H1 (cell line): Measurements from ENCODE around the gene CCDC137. TPM values are rescaled to one million over a fixed set of nuclear protein-coding genes. Genes with fewer than 3 reads are reported as not detected.
A peak's percentile ranks its signal among the peaks of the same experiment; 100 is the strongest.

Experiments used
- CBX8 ChIP-seq: fragments of 300-800, 300-1000 bp; sonication (generic); IDR thresholded peaks from 2 replicates; pipeline ENCODE4 v1.7.1; 2016; ENCODE audit warnings: low read depth, low read length, borderline replicate concordance
- CHD1 ChIP-seq: IDR thresholded peaks from 2 replicates; pipeline ENCODE4 v1.6.1; 2012; ENCODE audit warnings: low read depth, low read length, improper control_type of control experiment
- E2F6 ChIP-seq: IDR thresholded peaks from 2 replicates; pipeline ENCODE4 v1.6.1; 2012; ENCODE audit warnings: inconsistent platforms
- EP300 ChIP-seq, 2 experiments: IDR thresholded peaks; 1 replicate in 1 of 2; 2 replicates in 1 of 2; pipeline ENCODE4 v1.6.1; 2011 to 2012; ENCODE audit warnings: low read depth in 2 of 2, low read length in 2 of 2, mild to moderate bottlenecking in 2 of 2, borderline replicate concordance in 1 of 2, inconsistent platforms in 1 of 2, moderate library complexity in 1 of 2
- EZH2 ChIP-seq: fragments of 200-600 bp; sonication (generic); IDR thresholded peaks from 2 replicates; pipeline ENCODE4 v1.7.1; 2012; ENCODE audit warnings: low read depth, mild to moderate bottlenecking, moderate library complexity, low read length, inconsistent platforms; ENCODE audit not compliant: severe bottlenecking
- HDAC2 ChIP-seq, 2 experiments: fragments of 300-600 bp in 1 of 2; sonication (generic) in 1 of 2; IDR thresholded peaks; 2 replicates each; pipeline ENCODE4 v1.6.1; 2011 to 2012; ENCODE audit warnings: low read depth in 2 of 2, low read length in 2 of 2, mild to moderate bottlenecking in 2 of 2, moderate library complexity in 2 of 2, borderline replicate concordance in 1 of 2, inconsistent platforms in 1 of 2
- MAFK ChIP-seq: IDR thresholded peaks from 2 replicates; pipeline ENCODE4 v1.6.1; 2012; ENCODE audit warnings: low read depth, mild to moderate bottlenecking, improper control_type of control experiment, low read length
- MAX ChIP-seq: IDR thresholded peaks from 2 replicates; pipeline ENCODE4 v1.6.1; 2012; ENCODE audit warnings: inconsistent platforms
- POLR2AphosphoS5 ChIP-seq: IDR thresholded peaks from 2 replicates; pipeline ENCODE4 v1.6.1; 2011; ENCODE audit warnings: low read depth, low read length
- RFX5 ChIP-seq: IDR thresholded peaks from 2 replicates; pipeline ENCODE4 v1.6.1; 2011; ENCODE audit warnings: low read depth, low read length, improper control_type of control experiment, borderline replicate concordance
- RNF2 ChIP-seq: fragments of 200-900, 300-1000 bp; sonication (generic); IDR thresholded peaks from 2 replicates; pipeline ENCODE4 v1.7.1; 2016; ENCODE audit warnings: borderline replicate concordance, low read depth, mild to moderate bottlenecking, antibody characterized with exemption, low read length; ENCODE audit not compliant: poor library complexity, severe bottlenecking; ENCODE audit errors: missing control alignments
- SAP30 ChIP-seq: fragments of 300-600 bp; sonication (generic); IDR thresholded peaks from 2 replicates; pipeline ENCODE4 v1.7.1; 2012; ENCODE audit warnings: low read length, moderate library complexity, mild to moderate bottlenecking, inconsistent platforms; ENCODE audit not compliant: insufficient read depth, insufficient replicate concordance
- SIN3A ChIP-seq, 2 experiments: IDR thresholded peaks in 1 of 2; conservative IDR thresholded peaks in 1 of 2; 2 replicates each; pipeline ENCODE4 v1.6.1; 2011 to 2012; ENCODE audit warnings: low read length in 2 of 2, improper control_type of control experiment in 1 of 2, low read depth in 1 of 2, mild to moderate bottlenecking in 1 of 2
- SP2 ChIP-seq: IDR thresholded peaks from 2 replicates; pipeline ENCODE4 v1.6.1; 2012; ENCODE audit warnings: mild to moderate bottlenecking, low read length, inconsistent platforms
- TAF7 ChIP-seq: optimal IDR thresholded peaks from 2 replicates; pipeline ENCODE3; 2011; ENCODE audit warnings: low read depth, mild to moderate bottlenecking, inconsistent platforms, low read length, moderate library complexity, borderline replicate concordance
- TBP ChIP-seq: IDR thresholded peaks from 2 replicates; pipeline ENCODE4 v1.6.1; 2011; ENCODE audit warnings: low read depth, low read length, improper control_type of control experiment
- TCF12 ChIP-seq: IDR thresholded peaks from 2 replicates; pipeline ENCODE4 v1.6.1; 2011; ENCODE audit warnings: low read depth, mild to moderate bottlenecking, low read length
- USF2 ChIP-seq: IDR thresholded peaks from 2 replicates; pipeline ENCODE4 v1.6.1; 2011; ENCODE audit warnings: low read length, improper control_type of control experiment
- polyA plus RNA-seq, 7 experiments: library from polyadenylated mRNA; depleted of rRNA in 3 of 7; stranded (reverse) in 5 of 7; unstranded in 2 of 7; fragments of >200 nt in 5 of 7; fragments of 200-250 nt in 2 of 7; gene quantifications; 1 replicate in 5 of 7; 2 replicates in 1 of 7; 4 replicates in 1 of 7; pipeline versions ENCODE4 v1.2.1 to v1.2.3, GENCODE V29; 2011 to 2013; ENCODE audit warnings: missing spikeins in 2 of 7, mixed read lengths in 2 of 7
- total RNA-seq: library from RNA; stranded (reverse); fragmentation: NEBNext Ultra II Directional; extraction: Animal tissue kit (Norgen Biotek cat#: 25700); gene quantifications from 2 replicates; pipeline ENCODE4 v1.2.1, GENCODE V29; 2021

Gene CCDC137
- total and polyA plus RNA-seq, 2 of the 8 experiments (the other 6 are each of a cell fraction or from before 2014, with no cell fraction given): 17.6 to 38.6 TPM

GRCh38 chr17:81702934-81703746 lies 36.6 kb downstream of the CCDC137 start, which contains the start of gene MRPL12 (continued):
- TF ChIP-seq E2F6 (peak; percentile 57), USF2 (no peak), SAP30 (no peak), POLR2AphosphoS5 (peak; percentile 98), SP2 (peak; percentile 96), CBX8 (no peak), TAF7 (peak; percentile 67), TBP (peak; percentile 92), EZH2 (no peak), HDAC2 (IDR thresholded peaks at IDR 0.05; ENCODE audit: borderline replicate concordance in 1 of 2, low read depth in 2 of 2, low read length in 2 of 2) (no peak), EP300 (IDR thresholded peaks at IDR 0.05; ENCODE audit: borderline replicate concordance in 1 of 2, low read depth in 2 of 2, low read length in 2 of 2) (no peak), SIN3A (conservative IDR thresholded peaks at IDR 0.05 in 1 of 2, IDR thresholded peaks at IDR 0.05 in 1 of 2; ENCODE audit: low read depth in 1 of 2, low read length in 2 of 2) (peak; percentile 42 to 86; a peak in 3 of 4 replicates), MAFK (no peak), CHD1 (no peak), RFX5 (no peak), TCF12 (no peak), RNF2 (no peak), MAX (peak; percentile 95)
- TF ChIP-seq, all 59 proteins: peak for 24
